Measurements from ENCODE around the gene CDK4.
A peak's percentile ranks its signal among the peaks of the same experiment; 100 is the strongest.

Gene CDK4

GRCh38 chr12:57783466-57783801 is 31.3 kb upstream of the CDK4 start:
- TF ChIP-seq CTCF (IDR thresholded peaks at IDR 0.05) = no peak
- Histone ChIP-seq H3K27ac (no peak overlapping the region), H3K4me3 (peak overlapping the region; percentile 79)
- DNase-seq (ENCODE audit: low spot score) = no peak

- H3K27ac ChIP-seq = peak within 1 kb of the TSS; percentile 69 to 71
- DNase-seq (ENCODE audit: low spot score) = peak; percentile 92
- peak within 1 kb of the TSS; percentile 79 for H3K4me3 ChIP-seq
- peak; percentile 91 for TF ChIP-seq CTCF (IDR thresholded peaks at IDR 0.05)
These were observed 30.7 kb upstream of the CDK4 start, which contains the start of gene TSFM for GRCh38 chr12:57782608-57783465. TSFM (plus strand) TSS chr12:57782787; CDS start chr12:57782802, 15 bp downstream.

GRCh38 chr12:57782243-57782607 is 30.1 kb upstream of the CDK4 start:
- peak overlapping the region; percentile 79 for H3K4me3 ChIP-seq
- DNase-seq (ENCODE audit: low spot score) = no peak
- no peak overlapping the region for H3K27ac ChIP-seq
- no peak for TF ChIP-seq CTCF (IDR thresholded peaks at IDR 0.05)

GRCh38 chr12:57781801-57782200 is 29.7 kb upstream of the CDK4 start:
- no peak for TF ChIP-seq CTCF (IDR thresholded peaks at IDR 0.05)
- no peak for DNase-seq (ENCODE audit: low spot score)
- Histone ChIP-seq H3K4me3 (no peak overlapping the region), H3K27ac (no peak overlapping the region)

GRCh38 chr12:57781244-57781643 is 29.1 kb upstream of the CDK4 start:
- no peak for DNase-seq (ENCODE audit: low spot score)
- no peak for TF ChIP-seq CTCF (IDR thresholded peaks at IDR 0.05)
- Histone ChIP-seq H3K27ac (no peak overlapping the region), H3K4me3 (no peak overlapping the region)

- TF ChIP-seq CTCF (IDR thresholded peaks at IDR 0.05) = no peak
- H3K4me3 ChIP-seq = no peak overlapping the region
- DNase-seq (ENCODE audit: low spot score) = no peak
- H3K27ac ChIP-seq = no peak overlapping the region
These were observed 28.3 kb upstream of the CDK4 start for GRCh38 chr12:57780284-57780897.

- no peak overlapping the region for H3K27ac ChIP-seq
- TF ChIP-seq CTCF (IDR thresholded peaks at IDR 0.05) = no peak
These were observed 27.6 kb upstream of the CDK4 start for GRCh38 chr12:57779736-57780135.

More at GRCh38 chr12:57779736-57780135, 27.6 kb upstream of the CDK4 start:
- no peak for DNase-seq (ENCODE audit: low spot score)
- no peak overlapping the region for H3K4me3 ChIP-seq

Data from coronary artery (tissue), 2 donors.